Measurements from ENCODE around the gene CNTN6.

CNTN6 gene

GRCh38 chr3:1171320-1171719 is 78.5 kb downstream of the CNTN6 start:
- in situ Hi-C loops (cut with HindIII; ENCODE audit: low sequenced_read_pairs): no loop called here

GRCh38 chr3:1172644-1173043 is 79.8 kb downstream of the CNTN6 start:
- in situ Hi-C loops (cut with HindIII; ENCODE audit: low sequenced_read_pairs): no loop called here

- in situ Hi-C loops (cut with HindIII; ENCODE audit: low sequenced_read_pairs): no loop called here
These were observed 86.3 kb downstream of the CNTN6 start for GRCh38 chr3:1179146-1179545.

DNA sequence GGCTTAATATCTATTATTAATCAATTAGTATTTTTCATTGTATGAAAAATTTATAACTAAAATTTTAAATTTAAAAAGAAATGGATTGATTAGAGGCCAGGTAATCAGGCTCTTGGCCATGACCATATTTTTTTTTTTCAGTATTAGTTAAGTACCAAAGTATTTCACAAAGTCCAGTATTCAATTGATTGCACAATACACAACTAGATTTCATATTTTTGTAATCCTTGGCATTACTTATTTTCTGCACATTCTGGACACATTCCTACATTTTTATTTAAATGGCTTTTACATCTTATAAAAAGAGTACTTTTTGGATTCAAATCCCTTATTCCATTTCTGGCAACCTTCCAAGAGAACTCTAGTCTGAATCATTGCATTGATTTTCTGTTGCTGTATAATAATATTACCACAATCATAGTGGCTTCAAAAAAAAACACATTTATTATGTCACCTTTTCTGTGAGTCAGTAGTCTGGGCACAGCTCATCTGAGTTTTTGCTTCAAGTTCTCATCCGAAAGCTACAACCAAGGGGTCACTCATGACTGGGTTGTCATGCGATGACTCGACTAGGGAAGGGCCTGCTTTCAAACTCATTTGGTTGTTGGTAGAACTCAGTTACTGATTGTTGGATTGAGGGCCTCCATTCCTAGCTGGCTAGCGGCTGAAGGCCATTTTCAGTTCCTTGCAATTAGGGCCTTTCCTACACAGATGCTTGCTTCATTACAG is 90.7 kb downstream of the CNTN6 start:
- in situ Hi-C loops (cut with HindIII; ENCODE audit: low sequenced_read_pairs): loop anchor here (5.0 kb wide), 1 partner anchor 66 kb away; no protein-coding TSS in a partner anchor

DNA sequence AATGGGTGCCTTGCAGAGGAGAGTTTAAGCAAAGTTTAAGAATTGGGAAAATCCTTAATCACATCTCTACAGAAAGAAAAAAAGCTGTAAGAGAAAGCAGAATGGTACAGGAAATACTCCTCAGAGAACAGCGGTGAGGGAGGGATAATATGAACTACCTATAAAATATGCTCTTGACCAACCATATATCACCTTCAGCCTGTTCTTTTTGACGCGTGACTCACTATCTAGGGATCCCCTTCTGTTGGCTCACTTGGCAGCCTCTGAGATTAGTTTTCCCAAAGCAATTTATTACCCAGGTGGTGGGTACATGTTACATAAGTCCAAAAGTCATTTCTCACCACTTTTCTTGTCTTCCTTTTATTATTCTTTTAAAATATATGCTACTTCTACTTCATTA is 97.7 kb downstream of the CNTN6 start:
- in situ Hi-C loops (cut with HindIII; ENCODE audit: low sequenced_read_pairs): no loop called here

DNA sequence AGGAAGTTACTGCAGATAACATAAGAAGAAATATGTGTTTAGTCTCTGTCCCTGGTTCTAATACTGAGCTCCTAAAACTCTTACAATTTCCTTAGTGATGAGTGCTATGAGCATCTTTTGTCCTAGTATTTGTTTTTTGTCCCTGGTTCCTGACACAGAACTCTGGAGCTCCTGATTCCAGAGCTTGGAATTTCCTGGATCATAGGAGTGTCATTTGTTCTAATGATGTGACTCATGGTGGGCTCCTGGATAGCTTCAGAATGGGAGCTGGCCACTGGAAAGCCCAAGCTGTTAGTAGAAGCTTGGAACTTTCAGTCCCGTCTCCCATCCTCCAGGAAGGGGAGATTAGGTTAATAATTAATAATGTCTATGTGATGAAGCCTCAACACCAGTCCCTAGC is 98.2 kb downstream of the CNTN6 start:
- in situ Hi-C loops (cut with HindIII; ENCODE audit: low sequenced_read_pairs): no loop called here

GRCh38 chr3:1195947-1196346 is 103.1 kb downstream of the CNTN6 start:
- in situ Hi-C loops (cut with HindIII; ENCODE audit: low sequenced_read_pairs): no loop called here

GRCh38 chr3:1197051-1197450 is 104.2 kb downstream of the CNTN6 start:
- in situ Hi-C loops (cut with HindIII; ENCODE audit: low sequenced_read_pairs): no loop called here

DNA sequence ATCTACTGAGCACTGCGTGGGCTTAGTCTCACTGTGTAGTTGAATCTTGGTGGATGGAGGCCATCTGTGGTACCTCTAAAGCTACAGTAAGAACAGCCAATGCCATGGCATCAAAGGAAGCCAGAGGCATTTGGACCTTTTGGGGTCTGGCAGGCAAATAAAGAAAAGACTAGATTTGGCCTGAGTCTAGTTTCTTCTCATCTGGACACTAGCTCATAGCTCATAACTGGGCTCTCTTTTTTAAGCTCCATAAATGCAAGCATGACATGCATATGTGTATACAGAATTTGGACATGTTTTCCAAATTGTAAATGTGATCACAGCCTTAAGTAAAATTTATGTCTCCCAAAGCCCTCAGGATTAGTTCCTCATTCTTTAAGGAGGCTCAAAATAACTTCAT is 107.5 kb downstream of the CNTN6 start:
- in situ Hi-C loops (cut with HindIII; ENCODE audit: low sequenced_read_pairs): no loop called here

GRCh38 chr3:1207904-1208303 is 115.1 kb downstream of the CNTN6 start:
- in situ Hi-C loops (cut with HindIII; ENCODE audit: low sequenced_read_pairs): no loop called here

DNA sequence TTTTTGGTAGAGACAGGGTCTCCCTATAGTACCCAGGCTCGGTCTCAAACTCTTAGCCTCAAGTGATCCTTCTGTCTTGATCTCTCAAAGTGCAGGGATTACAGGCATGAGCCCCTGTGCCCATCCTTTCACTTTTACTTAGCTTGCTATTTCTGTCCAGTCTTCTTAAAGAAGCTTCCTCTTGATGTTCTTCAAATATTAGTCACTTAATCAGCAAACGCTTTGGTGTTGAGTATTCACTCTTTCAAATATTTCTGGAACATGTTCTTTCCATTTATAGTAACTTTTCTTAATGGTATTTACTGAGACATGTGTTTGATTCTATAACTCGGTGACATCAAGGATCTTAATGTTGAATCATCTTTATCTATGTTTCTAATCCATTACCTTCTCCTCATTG is 122.1 kb downstream of the CNTN6 start:
- in situ Hi-C loops (cut with HindIII; ENCODE audit: low sequenced_read_pairs): no loop called here

GRCh38 chr3:1216856-1217255 is 124.0 kb downstream of the CNTN6 start:
- in situ Hi-C loops (cut with HindIII; ENCODE audit: low sequenced_read_pairs): no loop called here

- in situ Hi-C loops (cut with HindIII; ENCODE audit: low sequenced_read_pairs): no loop called here
These were observed 134.3 kb downstream of the CNTN6 start for GRCh38 chr3:1227111-1227510.

DNA sequence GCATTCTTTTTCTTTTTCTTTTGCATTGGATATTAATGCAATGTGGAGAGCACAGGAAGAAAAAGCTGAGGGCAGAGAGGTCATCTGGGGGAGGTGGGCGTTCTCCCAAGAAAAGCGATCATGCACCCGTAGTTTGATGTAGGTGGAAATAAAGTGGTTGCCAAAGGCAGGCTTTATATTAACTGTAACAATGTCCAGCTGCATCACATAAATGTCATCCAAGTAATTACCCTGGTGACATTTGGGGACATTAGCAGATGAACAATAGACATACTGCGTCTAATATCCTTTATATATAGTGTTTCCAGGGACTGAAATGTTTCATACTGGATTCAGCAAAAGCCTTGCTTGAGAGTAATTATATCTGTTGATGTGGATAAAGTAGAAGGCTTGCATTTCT is 135.5 kb downstream of the CNTN6 start:
- in situ Hi-C loops (cut with HindIII; ENCODE audit: low sequenced_read_pairs): no loop called here

GRCh38 chr3:1230920-1231319 is 138.1 kb downstream of the CNTN6 start:
- in situ Hi-C loops (cut with HindIII; ENCODE audit: low sequenced_read_pairs): no loop called here

DNA sequence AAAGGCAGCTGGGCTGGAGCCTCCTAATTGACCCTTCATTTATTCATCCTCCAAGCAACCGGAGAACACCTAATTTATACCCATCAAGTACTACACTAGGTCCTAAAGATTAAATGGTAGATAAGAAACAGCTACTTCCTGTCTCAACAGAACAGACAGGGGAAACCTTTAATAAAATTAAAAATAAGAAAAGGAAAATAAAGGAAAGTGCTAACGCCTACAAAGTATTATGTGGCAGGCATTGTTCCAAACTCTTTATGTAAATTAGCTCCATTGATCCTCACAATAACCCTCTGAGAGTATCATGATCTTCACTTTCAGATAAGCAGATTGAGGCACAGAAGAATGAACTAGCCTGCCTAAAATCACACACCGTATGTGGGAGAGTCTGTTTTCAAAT is 139.5 kb downstream of the CNTN6 start:
- in situ Hi-C loops (cut with HindIII; ENCODE audit: low sequenced_read_pairs): no loop called here

DNA sequence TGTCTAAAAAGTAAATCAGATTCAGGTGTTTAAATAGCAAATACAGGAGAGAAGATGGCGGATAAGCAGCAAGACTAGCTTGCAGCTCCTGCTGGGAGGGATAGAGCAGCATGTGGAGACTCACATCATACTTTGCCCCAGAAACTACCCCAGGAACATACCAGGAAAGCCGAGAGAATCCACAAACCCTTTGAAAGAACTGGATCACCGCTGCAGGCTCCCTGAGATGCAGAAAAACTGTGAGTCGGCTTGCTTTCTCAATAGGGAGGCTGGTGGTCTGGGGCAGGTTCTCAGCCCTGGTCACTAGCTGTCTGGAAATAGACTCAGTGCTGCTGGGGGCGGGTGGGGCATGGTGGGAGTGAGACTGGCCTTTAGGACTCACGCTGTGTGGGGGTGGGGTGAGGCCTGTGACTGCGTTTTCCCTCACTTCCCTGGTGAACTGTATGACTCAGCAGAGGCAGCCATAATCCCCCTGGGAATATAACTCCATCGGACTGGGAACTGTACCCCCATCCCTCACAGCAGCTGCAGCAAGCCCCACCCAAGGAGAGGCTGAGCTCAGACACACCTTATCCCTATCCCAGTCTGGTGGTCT is 142.8 kb downstream of the CNTN6 start:
- in situ Hi-C loops (cut with HindIII; ENCODE audit: low sequenced_read_pairs): no loop called here

GRCh38 chr3:1251282-1252060 is 158.6 kb downstream of the CNTN6 start:
- in situ Hi-C loops (cut with HindIII; ENCODE audit: low sequenced_read_pairs): no loop called here

DNA sequence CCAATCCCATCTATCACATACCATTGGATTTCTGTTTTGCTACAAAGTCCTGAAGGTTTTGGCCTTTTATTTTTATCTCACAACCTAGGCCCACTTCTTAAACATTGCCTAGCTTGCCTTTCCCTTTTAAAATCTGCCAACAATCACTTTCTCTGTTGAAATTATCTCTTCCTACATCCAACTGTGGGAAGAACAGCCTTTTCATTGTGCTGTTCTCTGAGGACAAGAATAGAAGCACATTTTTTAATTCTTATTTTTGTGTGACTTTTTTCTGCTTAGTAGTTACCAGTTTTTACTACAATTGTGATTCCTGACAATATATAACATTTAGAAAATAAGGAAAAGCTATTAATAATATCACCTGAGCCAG is 159.2 kb downstream of the CNTN6 start:
- in situ Hi-C loops (cut with HindIII; ENCODE audit: low sequenced_read_pairs): no loop called here

DNA sequence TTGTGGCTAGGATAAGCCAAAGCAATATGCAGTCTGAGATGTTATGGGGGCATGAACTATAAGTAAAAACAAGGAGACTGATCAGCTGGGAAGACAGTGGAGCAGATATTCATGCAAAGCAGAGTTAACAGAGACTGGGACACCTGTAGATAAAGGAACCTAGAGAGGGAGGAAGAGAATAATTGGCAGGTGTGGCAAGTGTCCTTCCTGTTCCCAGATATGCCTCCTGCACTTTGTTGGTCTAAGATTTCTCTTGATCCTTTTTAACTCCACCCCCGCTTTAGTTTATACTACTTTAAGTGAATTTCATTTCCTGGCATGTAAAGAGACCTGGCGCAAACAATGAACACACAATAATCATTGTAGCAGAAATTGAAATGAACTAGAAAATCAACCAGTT is 169.4 kb downstream of the CNTN6 start:
- in situ Hi-C loops (cut with HindIII; ENCODE audit: low sequenced_read_pairs): no loop called here

DNA sequence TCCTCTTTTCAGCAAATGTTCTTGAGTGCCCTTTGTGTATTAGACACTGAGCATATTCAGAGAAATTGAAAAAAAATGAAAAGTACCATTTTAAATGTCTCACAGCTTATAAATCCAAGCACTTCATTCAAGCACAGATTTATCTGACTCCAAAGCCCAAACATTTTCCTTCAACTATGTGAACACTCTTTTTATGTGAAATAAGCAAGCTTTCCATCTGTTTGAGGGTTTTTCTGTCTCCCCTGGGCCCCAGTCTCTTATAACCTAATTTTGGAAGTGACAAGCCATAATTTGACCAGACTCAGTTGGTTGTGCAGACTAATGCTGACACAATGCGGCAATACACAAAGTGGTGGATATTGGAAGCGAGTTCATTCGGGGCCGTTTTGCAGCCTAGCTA is 170.3 kb downstream of the CNTN6 start:
- in situ Hi-C loops (cut with HindIII; ENCODE audit: low sequenced_read_pairs): no loop called here

DNA sequence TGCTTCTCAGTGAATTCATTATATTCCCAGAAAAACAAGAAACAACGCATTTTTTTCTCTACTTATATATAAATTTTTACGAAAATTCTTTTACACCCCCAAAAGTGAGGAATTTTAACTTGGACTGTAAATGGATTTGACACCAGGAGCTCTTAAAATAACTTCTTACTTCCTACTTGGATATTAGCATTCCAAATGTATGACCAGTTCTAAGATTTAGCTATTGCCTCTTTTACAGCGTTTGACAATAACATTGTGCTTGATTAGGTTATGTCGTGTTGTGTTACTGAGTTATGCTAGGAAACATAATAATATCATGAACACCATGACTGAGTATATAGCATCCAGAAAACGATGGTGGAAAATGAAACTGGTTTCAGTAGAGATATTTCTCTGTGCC is 177.0 kb downstream of the CNTN6 start:
- in situ Hi-C loops (cut with HindIII; ENCODE audit: low sequenced_read_pairs): no loop called here

Data from endothelial cell of hepatic sinusoid (primary cell).